NCI-H82 treated with DMSO at 0.1 percent for 48 hours (cell line): ENCODE measurements around the gene CXXC5.

ENCODE experiments used
- DNase-seq: peaks from one replicate; lab custom pipeline; 2025; ENCODE audit not compliant: unreplicated experiment; lab: John Stamatoyannopoulos, UW

The CXXC5 gene

DNA sequence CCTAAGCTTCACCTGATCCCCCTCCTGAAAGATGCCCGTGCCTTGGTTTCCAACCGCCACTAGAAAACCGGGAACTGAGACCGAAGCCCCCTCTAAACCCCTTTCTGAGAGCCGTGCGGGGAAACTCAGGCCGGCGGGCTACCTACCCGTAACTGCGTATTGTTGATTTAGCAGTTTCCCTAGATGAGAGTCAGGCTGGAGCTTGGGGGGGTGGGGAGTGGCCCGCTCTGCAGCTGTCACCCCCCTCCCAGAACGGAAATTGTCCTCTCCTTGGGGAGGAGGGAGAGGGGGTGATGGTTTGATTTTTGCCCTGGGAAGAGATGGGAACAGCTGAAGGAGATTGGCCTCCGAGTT is 2.5 kb downstream of the CXXC5 start:
- DNase-seq = no peak

DNA sequence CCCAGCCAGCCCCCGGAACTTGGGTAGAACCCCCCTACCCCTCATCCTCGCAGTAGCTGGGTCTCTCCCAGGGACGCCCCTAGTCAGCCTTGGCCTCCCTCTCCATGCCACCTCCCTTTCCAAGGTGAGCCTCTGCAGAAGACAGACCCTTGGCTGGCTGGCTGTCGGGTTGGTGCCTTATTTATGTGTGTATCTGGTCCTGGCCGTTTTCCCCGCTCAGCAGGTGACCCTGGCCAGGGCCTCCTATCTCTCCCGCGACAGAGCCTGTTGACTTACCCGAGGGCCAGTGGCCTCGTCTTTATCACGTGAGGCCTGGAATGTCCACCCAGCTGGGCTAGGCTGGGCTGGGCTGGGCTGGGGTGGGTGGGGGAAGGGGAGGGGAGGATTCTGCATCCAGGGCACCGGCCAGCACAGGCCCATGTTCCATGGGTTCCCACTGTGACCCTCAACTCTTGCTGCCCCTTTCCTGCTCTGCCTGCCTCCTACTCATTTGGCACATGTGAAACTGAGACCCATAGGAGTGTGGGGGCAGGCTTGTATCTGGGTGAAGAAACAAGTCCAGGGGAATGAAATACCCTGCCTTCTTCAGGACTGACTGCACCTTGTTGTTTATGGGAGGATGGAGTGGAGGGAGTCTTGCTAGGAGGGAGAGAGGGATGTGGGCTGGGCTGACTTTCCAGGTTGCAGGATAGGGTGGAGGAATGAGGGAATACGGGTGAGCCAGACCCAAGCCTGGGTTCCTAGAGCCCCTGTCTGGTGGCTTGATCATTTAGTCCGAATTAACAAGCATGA is 3.1 kb downstream of the CXXC5 start:
- no peak for DNase-seq

DNA sequence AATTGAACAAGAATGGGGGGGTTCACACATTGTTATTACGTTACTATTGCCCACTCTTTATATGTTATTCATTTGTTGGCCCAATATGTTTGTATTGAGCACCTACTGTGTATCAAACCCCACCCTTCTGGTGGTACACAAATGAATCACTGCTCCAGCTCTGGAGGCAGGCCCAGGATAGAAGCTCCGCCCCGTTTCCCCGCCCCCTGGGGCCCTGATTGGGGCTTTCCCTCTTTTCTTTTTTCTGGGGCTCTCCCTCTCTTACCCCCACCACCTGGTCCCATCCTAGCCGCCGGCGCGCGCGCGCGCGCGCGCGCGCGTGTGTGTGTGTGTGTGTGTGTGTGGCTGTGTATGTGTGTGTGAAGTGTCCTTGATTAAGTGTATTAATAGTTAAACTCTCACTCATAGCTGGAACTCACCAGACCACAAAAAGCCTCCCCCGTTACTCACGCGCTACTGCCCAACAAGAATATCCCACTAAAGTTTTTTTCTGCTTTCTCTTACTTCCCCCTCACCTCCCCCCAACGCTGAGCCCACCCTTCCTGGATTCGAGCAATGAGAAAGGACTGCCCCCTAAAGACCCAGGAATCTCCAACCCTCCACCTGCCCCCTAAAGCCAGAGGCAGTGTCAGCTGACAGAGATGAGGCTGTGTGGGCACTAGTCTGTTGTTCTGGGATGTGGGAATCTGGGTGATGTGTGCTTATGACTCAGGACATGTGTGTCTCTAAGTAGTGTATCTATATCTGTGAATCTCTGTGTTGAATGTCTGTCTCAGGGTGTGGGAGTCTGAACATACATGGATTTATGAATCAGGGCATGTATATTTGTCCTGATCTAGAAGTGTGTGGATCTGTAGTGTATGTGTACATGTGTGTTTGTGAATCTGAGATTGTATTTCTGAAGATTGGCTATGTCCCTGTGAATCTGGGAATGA is 4.0 kb downstream of the CXXC5 start:
- peak; percentile 46 for DNase-seq

DNA sequence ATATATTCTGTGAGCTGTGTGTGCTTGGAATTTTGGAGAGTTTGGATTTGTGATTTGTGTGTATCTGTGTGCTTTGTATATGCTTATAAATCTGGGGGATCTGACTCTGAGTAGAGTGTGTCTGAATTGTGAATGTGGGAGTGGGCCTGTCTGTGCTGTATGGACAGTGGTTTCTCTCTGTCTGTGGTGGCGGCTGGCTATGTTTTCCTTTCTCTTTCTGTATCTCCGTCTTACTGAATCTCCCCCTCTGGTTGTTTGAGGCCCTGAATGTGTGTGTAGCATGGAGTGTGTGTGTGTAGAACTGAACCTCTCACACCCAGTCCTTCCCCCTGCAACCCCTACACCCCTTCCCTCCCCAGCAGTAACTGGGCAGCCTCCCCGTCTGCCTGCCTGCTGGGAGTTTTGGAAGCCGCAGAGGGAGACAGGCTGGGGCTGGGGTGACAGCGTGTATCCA is 4.7 kb downstream of the CXXC5 start:
- DNase-seq = no peak

DNA sequence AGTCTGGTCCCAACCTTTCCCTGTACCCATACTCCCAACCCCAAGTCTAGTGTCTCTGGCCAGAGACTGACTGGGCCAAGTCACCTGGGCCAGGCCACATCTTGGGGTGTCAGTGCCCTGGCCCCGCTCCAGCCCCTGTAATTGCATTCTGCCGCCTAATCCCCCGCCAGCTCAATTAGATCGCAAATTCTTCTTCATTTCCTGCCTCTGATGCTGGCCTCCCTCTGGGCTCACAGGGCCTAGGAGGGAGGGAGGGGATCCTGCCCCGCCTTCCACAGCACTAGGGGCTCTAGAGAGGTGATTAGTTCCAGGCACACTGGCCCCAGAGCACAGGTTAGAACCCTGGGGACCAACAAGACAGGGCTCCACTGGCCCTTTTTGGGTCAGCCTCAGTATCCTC is 5.5 kb downstream of the CXXC5 start:
- DNase-seq = peak; percentile 21

DNA sequence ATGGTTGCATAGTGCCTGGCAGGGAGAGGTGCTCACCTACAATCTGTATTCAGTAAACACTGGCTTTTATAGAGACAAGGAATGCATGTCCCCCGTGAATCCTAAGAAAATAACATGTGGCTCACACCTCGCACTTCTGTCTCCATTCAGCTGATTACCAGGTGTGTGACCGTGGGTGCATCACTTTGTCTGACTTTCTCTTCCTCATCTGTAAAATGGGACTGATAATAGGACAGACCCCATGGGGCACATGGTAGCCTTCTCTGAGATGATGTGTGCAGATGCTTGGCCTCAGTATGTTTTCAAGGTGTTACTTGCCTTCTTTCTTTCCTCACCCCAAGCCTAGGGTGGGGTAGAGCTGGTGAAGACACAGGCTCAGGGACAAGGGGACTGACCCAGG is 6.3 kb downstream of the CXXC5 start:
- no peak for DNase-seq

DNA sequence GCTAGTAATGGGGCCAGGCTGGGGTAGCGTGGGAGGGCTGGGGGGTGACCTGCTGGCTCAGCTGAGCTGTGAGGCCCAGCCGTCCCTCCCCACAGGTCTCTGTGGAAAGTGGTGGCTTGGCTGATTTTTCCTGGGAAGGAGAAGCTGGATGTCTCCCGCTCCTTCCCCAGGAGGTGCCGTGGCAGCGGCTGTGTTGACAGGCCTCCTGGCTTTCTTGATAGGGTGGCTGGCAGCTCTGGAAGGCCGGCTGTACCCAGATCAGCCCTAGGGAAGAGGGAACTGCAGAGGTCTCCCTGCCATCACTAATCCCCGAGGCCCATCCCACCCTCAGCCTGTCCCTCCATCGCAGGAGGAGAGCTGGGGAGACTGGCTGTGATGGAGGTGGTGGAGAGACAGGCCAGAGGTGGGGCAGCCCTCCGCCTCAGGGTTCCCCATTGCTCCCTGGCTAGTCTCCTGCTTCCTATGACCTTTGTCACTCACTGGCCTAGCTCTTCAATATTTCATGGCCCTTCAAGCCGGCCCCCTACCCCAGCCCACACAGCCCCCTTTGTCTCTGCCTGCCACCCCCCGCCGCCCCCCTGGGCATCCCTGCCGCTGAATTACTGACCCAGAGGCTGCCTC is 6.8 kb downstream of the CXXC5 start:
- no peak for DNase-seq

DNA sequence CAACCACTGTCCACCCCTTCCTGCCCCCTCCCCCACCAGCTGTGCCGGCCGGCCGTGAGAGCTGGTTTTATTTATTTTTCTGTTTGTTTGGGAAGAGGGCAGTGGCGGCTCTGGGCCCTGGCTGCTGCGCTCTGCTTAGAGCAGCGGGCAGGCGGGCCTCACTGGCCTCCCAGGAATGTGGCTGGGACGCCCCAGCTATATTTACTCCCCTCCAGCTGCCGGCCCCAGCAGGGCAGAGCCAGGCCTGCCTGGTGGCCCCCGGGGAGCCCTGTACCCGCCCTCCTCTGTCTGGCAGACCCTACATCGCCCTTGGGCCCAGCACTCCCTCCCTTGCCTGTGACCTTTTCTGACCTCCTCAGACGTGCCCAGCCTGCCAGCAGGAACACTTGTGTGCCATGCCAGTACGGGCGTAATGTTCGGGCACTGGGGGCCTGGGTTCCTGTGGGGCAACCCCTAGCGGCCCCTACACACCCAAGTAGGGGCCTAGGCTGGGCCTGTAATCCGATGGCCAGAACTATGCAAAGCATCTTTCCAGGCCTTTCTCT is 7.7 kb downstream of the CXXC5 start:
- DNase-seq = no peak

DNA sequence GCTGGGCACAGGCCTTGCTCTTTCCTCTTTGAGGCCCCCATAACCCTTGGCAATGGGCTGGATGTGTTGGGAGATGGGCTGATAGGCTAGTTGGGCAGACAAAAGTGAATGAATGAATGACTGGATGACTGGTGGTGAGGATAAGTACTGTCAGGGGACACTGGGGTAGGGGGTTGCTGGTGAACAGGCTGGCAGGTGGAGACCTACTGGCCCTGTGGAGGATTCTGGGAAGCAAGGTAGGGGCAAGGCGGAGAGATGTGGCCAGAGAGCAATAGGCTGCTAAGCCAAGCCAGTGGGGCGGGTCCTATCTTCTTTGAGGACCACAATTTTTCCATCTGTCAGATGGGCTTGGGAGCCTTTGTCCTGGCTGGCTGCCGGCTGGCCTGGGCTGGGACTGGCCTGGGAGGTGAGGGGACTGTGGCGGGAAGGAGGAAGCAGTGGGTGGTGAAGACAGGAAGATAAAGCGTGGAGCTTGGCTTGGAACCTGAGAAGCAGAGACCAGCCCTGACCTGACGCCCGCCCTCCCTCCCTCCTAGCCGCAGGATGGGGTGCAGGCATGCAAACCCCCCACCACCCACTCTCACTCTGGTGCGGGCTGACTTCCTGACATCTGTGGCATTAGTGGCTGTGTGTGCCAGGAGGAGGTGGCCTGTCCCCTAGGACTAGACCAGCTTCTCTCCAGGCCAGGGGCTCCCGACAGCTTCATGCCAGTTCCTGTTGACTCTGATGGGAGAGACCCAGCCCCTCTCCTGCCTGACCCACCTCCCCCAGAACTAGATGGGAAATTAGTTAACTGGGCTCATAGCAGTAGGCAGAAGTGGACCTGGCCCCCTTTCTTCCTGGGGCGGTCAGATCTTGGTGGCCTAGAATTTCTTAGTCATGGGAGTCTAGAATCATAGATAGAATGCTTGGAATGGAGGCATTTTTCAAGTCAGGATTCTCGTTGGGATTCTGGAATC is 9.5 kb downstream of the CXXC5 start:
- DNase-seq = no peak

DNA sequence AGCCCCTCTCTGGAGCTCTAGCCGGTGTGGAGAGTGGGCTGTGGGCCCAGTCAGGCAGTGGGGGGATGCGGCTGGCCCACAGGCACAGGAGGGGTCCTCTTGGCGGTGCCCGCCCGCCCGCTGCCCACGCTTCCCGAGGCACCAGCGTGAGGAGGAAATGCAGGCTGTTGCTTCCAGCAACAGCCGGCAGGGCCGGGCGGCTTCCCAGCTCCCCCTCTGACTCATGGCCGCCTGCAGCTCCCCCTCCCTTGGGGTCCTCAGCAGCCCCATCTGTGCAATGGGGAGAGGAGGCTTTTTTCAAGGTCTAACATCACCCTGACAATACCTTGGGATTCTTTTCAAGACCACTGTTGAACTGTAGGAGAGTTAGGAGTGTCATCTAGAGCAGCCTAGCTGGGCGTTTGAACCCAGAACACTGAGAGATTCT is 10.4 kb downstream of the CXXC5 start:
- DNase-seq = no peak

DNA sequence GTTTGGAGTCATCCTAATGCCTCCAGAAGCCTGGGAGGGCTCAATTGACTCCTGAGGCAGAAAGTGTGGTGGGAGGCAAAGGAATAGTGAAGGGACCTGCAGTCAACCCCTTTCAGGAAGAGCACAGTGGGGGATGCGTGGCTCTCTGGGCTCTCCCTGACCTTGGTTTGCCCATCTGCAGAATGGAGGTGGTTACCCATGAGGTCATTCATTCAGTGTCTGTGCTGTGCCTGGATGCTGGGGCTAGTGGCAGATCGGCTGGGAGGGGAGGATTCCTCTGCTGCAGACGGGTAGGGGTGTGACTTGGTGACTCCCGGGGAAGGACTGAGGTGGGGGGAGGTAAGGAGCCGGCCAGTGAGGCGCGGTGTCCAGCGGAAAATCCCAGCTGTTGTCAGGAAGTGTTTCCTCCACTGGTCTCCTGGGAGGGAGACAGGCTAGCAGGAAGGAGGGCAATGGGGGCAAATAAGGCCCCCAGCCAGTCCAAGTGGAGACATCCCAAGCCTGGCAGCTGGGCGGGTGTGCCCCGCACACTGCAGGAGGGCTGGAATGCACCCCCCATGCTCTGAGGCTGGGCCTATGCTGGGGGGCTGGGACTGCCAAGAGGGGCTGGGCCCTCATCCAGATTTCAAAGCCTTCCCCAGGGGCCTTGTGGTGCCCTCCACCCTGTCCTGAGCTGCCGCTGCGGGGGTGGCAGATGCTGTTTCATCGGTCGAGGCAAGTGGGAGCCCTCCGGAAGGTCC is 10.9 kb downstream of the CXXC5 start:
- no peak for DNase-seq

DNA sequence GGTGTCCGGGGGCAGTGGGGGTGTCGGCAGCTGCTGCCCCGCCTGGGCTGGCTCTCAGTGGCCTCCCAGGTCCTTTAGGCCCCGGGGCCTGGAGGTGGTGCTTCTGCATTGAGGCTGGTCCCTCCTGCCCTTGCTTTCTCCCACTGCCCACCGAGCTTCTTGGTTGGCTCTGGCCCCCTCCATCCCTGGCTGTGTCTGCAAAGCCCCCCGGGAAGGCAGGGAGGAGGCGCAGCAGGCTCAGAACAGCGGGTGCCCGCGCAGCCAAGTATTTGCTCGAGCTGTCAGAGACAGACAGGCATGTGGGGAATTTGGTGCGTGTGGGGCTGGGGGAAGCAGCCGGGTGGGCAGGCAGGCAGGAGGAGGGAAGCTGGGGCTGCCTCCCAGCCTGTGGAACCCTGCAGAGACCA is 11.5 kb downstream of the CXXC5 start:
- DNase-seq = no peak

DNA sequence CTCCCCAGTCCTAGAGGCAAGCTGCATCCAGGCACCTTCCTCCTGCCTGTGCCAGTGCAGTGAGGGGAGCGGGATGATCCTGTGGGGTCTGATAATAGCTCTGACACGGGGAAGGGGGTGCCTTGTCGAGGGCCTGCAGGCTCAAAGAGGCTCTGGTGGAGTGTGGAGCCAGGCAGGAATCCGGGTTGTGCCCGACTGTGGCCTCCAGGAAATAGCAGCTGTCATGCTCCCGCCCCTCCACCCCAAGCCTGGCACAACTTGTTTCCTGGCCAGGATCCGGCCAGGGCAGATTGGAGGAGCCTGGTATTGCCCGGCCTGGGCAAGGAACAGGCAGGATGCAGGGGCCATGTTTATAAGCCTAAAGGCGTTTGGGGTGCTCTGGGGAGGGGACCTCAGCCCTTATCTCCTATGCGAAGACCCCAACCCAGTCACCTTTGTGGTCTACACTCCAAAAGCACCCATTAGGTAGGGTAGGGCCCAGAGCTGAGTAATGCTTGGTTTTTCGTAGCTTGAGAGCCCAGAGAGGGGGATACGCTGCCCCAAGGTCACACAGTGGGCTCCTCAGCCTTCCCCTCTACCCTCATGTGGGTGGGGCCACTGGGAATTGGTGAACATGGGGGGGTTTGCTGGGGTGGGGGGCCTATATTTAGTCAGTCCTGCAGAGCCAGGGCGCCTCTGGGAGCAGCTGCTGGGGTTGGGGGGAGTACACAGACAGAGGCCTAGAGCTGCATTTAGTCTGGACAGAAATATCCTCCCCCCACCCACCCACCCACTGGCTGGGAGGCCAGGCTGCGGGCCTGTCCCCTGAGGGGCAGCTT is 12.2 kb downstream of the CXXC5 start:
- no peak for DNase-seq

DNA sequence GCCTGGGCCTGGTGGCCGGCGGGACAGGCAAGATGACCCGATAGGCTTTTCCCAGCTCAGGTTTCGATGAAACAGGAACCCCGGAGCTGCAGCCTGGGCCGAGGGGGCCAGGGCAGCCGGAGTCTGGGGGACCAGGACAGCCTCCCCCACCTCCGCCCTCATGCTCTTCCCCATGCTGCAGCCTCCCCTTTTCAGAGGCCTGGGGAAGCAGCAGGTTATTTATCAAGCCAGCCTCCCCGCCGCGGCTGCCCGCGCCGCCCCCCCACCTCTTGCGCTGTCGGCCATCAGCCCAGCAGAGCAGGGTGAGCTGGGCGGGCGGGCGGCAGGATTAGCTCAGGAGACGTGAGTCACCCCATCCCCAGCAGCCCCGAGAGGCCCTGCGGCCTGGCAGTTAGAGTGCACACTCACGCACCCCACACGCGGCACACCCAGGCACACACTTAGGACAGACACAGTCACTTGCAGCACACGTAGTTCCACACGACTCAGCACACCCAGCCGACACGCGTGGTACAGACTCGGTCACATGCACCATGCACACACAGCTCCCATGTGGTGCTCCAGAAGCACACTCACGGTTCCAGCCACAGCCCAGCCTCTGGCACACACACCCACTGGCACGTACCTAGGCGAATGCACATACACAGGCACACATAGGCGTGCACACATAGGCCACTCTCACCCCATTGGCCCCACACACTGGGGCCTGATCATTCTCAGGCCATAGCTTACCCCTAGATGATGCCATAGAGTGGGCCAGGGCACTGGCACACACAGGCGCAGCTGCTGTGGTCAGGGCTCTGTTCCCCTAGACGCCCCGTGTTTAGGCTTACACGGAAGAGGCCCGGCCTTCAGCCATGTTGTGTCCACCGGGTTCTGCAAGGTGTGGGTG is 13.0 kb downstream of the CXXC5 start:
- no peak for DNase-seq

DNA sequence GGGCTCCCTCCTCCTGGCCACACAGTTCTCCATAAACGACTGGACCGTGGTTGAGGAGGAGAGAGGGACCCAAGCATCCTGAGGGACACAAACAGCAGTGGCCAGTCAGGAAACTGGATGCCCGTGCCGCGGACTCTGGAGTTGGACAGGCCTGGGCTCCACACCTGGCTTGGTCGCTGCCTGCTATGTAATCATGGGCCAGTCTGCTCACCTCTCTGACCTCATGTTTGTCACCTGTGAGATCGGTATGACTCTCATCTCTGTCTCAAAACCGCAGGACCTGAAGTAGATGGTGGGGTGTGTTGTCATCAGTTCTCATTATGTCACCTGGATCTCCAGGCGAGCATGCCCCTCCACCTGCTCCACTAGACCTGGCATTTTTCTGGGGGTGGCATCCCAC is 14.5 kb downstream of the CXXC5 start:
- DNase-seq = no peak

DNA sequence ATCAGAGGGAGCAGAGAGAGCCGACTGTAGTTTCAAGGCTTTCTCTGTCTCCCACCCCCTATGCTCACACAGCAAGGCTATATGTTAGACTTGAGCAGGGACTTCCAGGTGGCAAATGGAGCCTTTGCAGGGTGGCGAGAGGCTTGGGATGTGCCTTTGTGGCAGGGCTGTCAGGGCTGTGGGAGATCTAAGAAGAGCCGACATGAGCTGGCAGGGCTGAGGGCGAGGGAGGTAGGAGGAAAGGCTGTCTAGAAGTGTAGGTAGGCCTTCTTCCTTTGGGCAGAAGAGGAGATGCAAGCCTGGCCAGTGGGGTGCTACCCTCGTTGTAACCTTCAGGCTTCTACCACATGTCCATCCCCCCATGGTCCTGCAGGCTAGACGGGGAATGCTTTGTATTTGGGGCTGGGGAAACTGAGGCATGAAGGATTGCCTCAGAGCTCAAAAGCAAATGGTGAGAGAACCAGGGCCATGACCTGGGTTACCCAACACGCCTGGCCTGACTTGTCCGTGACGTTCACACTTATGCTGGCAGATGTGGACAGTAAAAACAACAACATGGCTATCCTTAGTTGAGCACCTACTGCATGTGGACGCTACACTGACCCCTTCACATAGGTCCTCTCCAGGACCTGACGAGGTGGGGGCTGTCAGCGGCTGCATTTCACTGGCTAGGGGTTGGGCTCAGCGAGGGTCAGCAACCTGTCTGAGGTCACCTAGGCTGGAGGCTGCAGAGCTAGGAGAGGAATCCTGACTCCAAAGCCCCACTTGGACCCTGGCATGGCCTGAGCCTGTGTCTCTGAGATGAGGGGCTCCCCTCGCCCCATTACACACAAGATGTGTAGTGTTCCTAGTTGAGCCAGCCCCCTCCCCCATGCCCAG is 15.3 kb downstream of the CXXC5 start:
- no peak for DNase-seq
